A549 (cell line): Measurements from ENCODE around the gene RNF220. TPM values are rescaled to one million over a fixed set of nuclear protein-coding genes. Genes with fewer than 3 reads are reported as not detected.

Experiments
- ATAC-seq, 2 experiments: fragments of 200-7000 bp in 1 of 2; fragments of >200 bp in 1 of 2; cut with Nextera tagmentation in 1 of 2; cut with Tn5 transposase in 1 of 2; 3 replicates each; pipeline versions ENCODE4 v1.8.0 to v1.9.1; 2018 to 2020; ENCODE audit warnings: mild to moderate bottlenecking in 1 of 2, moderate library complexity in 1 of 2
- CTCF ChIA-PET: fragments of 300-600 bp; sonication (Branson Sonifier 250); formaldehyde crosslinking; extraction: SDS; loops from one replicate; lab custom pipeline; 2021; ENCODE audit warnings: antibody characterized with exemption, inconsistent platforms; lab: Yijun Ruan, JAX
- POLR2A ChIA-PET: fragments of 350-600 bp; formaldehyde crosslinking; extraction: SDS; loops from one replicate; lab custom pipeline; 2021; ENCODE audit warnings: antibody characterized with exemption, inconsistent platforms; lab: Yijun Ruan, JAX
- DNase-seq, 2 experiments: peaks; one replicate each; pipeline versions ENCODE4 v3.0.0 to v3.0.0-alpha.2; 2011 to 2016; ENCODE audit warnings: low read depth in 1 of 2, low spot score in 1 of 2
- FAIRE-seq: peaks from 2 replicates; lab custom pipeline; 2011; peaks lifted over from hg19 to GRCh38; lab: Jason Lieb, UNC
- H3K27ac ChIP-seq, 2 experiments: fragments of >200 bp; sonication (Bioruptor Twin); formaldehyde crosslinking; 3 replicates each; pipeline ENCODE4 v1.5.1; 2016 to 2017
- H3K4me1 ChIP-seq: fragments of >200 bp; sonication (Bioruptor Twin); formaldehyde crosslinking; 3 replicates; pipeline ENCODE4 v1.6.1; 2016
- H3K4me2 ChIP-seq: fragments of >200 bp; sonication (Bioruptor Twin); formaldehyde crosslinking; 3 replicates; pipeline ENCODE4 v1.6.1; 2016
- H3K4me3 ChIP-seq: fragments of >200 bp; sonication (Bioruptor Twin); formaldehyde crosslinking; 3 replicates; pipeline ENCODE4 v1.5.1; 2016
- H3K9me3 ChIP-seq: fragments of >200 bp; sonication (Bioruptor Twin); formaldehyde crosslinking; 3 replicates; pipeline ENCODE4 v1.6.1; 2016
- CBX2 ChIP-seq: fragments of 200-600 bp; sonication (generic); IDR thresholded peaks from 2 replicates; pipeline ENCODE4 v1.6.1; 2016; ENCODE audit warnings: low read depth, mild to moderate bottlenecking, borderline replicate concordance
- CHD2 ChIP-seq: fragments of 150-350 bp; IDR thresholded peaks from 2 replicates; pipeline ENCODE4 v1.6.1; 2014; ENCODE audit warnings: low read length; ENCODE audit not compliant: partially characterized antibody
- CHD4 ChIP-seq: fragments of 200-600 bp; sonication (generic); IDR thresholded peaks from 2 replicates; pipeline ENCODE4 v1.6.1; 2016; ENCODE audit warnings: antibody characterized with exemption, mild to moderate bottlenecking, borderline replicate concordance
- EHF ChIP-seq: fragments of 250-450 bp; sonication (Bioruptor Pico); IDR thresholded peaks from 2 replicates; pipeline ENCODE4 v1.5.0; 2020; ENCODE audit warnings: mild to moderate bottlenecking
- FOSL2 ChIP-seq, 2 experiments: fragments of 450-650 bp in 1 of 2; fragments of >200 bp in 1 of 2; sonication (Bioruptor Twin) in 1 of 2; formaldehyde crosslinking; IDR thresholded peaks; 2 replicates each; pipeline versions ENCODE4 v1.5.0 to v1.6.1; 2016 to 2020; ENCODE audit warnings: mild to moderate bottlenecking in 1 of 2, moderate library complexity in 1 of 2
- FOXS1 ChIP-seq: fragments of 250-450 bp; sonication (Bioruptor Pico); IDR thresholded peaks from 2 replicates; pipeline ENCODE4 v1.5.0; 2020; ENCODE audit warnings: mild to moderate bottlenecking, moderate library complexity
- HOXB5 ChIP-seq: fragments of 250-450 bp; sonication (Bioruptor Pico); IDR thresholded peaks from 2 replicates; pipeline ENCODE4 v1.5.0; 2020; ENCODE audit warnings: mild to moderate bottlenecking, moderate library complexity
- MAFK ChIP-seq: fragments of 450-650 bp; IDR thresholded peaks from 2 replicates; pipeline ENCODE4 v1.6.1; 2014; ENCODE audit not compliant: partially characterized antibody
- NFE2L2 ChIP-seq: fragments of 150-350 bp; conservative IDR thresholded peaks from 2 replicates; pipeline ENCODE4 v1.6.1; 2014; ENCODE audit warnings: low read length
- NPAS2 ChIP-seq: fragments of 250-450 bp; sonication (Bioruptor Pico); IDR thresholded peaks from 2 replicates; pipeline ENCODE4 v1.8.0; 2022; ENCODE audit warnings: mild to moderate bottlenecking, moderate library complexity, borderline replicate concordance
- RNF2 ChIP-seq: fragments of 200-600 bp; sonication (generic); IDR thresholded peaks from 2 replicates; pipeline ENCODE4 v1.6.1; 2016; ENCODE audit warnings: low read depth, mild to moderate bottlenecking, antibody characterized with exemption, moderate library complexity, borderline replicate concordance
- SMC3 ChIP-seq: fragments of >200 bp; sonication (Bioruptor Twin); formaldehyde crosslinking; IDR thresholded peaks from 3 replicates; pipeline ENCODE4 v1.6.1; 2018; ENCODE audit warnings: inconsistent platforms
- SREBF2 ChIP-seq: fragments of 450-650 bp; IDR thresholded peaks from 2 replicates; pipeline ENCODE4 v1.6.1; 2014; ENCODE audit warnings: mild to moderate bottlenecking, moderate library complexity
- ZNF302 ChIP-seq: fragments of 250-450 bp; sonication (Bioruptor Pico); IDR thresholded peaks from 2 replicates; pipeline ENCODE4 v1.9.0; 2021; ENCODE audit warnings: inconsistent platforms, mild to moderate bottlenecking, moderate library complexity
- WGBS: methylation state at CpG from one replicate; pipeline ENCODE4 v1.1.6; 2017; ENCODE audit errors: missing lambda C conversion rate; 5-methylcytosine and 5-hydroxymethylcytosine counted together
- polyA plus RNA-seq, 4 experiments: library from polyadenylated mRNA; depleted of rRNA in 3 of 4; stranded (reverse); fragments of >200 nt; fragmentation: RNase III in 1 of 4; extraction: RNeasy Plus Mini Kit Qiagen cat#74134 plus additional on column Dnase treatment in 1 of 4; gene quantifications; 2 replicates in 3 of 4; 3 replicates in 1 of 4; pipeline ENCODE4 v1.2.3, GENCODE V29; 2011 to 2017
- TF ChIP-seq, protein P1 (sequence below): fragments of 200-600 bp; sonication (generic); IDR thresholded peaks from 2 replicates; pipeline ENCODE4 v1.6.1; 2016; ENCODE audit warnings: antibody characterized with exemption, mild to moderate bottlenecking, moderate library complexity
- TF ChIP-seq, protein P2 (sequence below): fragments of 250-450 bp; sonication (Bioruptor Pico); IDR thresholded peaks from 2 replicates; pipeline ENCODE4 v1.5.0; 2020; ENCODE audit warnings: low read depth, mild to moderate bottlenecking, moderate library complexity

Gene RNF220
- polyA plus RNA-seq, 2 of the 4 experiments (the other 2 are of a cell fraction): 53.4 to 54.5 TPM

DNA sequence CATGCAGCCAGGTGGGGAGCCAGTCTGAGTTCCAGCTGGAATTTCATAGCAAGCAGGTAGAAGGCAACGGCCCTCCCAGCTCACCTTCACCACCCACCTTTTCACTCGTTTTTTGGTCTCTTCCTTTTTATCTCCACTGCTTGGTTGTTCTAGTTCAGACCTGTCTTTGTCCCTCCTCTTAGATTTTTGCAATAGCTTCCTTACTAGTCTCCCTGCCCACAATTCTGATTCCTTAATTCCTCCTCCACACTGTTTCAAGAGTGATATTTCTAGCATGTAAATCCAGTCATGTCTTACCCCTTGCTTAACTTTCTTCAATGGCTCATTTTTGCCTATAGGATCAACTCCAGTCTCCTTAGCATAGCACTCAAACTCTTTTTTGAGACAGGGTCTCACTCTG is 149.7 kb downstream of the RNF220 start:
- FAIRE-seq: no peak
- peaks cover 28% of the 10 kb centered on the region for H3K4me1 ChIP-seq
- 38% methylated on average over 2 of the region's 2 CpGs for WGBS
- ATAC-seq: no peak
- CTCF ChIA-PET: interaction anchor here (1.0 to 1.9 kb wide), 4 partner anchors 14 to 98 kb away, joined by 3 to 10 read pairs (median 5); no protein-coding TSS in a partner anchor
- TF ChIP-seq CBX2 (no peak), SMC3 (no peak), FOXS1 (no peak), CHD2 (no peak), NPAS2 (CRISPR knock-in tag) (no peak), ZNF302 (no peak), EHF (CRISPR knock-in tag) (no peak), SREBF2 (no peak), RNF2 (no peak), HOXB5 (CRISPR knock-in tag) (no peak)
- TF ChIP-seq, protein P1, sequence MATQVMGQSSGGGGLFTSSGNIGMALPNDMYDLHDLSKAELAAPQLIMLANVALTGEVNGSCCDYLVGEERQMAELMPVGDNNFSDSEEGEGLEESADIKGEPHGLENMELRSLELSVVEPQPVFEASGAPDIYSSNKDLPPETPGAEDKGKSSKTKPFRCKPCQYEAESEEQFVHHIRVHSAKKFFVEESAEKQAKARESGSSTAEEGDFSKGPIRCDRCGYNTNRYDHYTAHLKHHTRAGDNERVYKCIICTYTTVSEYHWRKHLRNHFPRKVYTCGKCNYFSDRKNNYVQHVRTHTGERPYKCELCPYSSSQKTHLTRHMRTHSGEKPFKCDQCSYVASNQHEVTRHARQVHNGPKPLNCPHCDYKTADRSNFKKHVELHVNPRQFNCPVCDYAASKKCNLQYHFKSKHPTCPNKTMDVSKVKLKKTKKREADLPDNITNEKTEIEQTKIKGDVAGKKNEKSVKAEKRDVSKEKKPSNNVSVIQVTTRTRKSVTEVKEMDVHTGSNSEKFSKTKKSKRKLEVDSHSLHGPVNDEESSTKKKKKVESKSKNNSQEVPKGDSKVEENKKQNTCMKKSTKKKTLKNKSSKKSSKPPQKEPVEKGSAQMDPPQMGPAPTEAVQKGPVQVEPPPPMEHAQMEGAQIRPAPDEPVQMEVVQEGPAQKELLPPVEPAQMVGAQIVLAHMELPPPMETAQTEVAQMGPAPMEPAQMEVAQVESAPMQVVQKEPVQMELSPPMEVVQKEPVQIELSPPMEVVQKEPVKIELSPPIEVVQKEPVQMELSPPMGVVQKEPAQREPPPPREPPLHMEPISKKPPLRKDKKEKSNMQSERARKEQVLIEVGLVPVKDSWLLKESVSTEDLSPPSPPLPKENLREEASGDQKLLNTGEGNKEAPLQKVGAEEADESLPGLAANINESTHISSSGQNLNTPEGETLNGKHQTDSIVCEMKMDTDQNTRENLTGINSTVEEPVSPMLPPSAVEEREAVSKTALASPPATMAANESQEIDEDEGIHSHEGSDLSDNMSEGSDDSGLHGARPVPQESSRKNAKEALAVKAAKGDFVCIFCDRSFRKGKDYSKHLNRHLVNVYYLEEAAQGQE: no peak
- TF ChIP-seq, all 56 proteins: peak for 0
- Histone ChIP-seq H3K4me2 (no peak overlapping the region), H3K9me3 (no peaks in the 10 kb centered on the region), H3K4me3 (no peak overlapping the region), H3K27ac (peak overlapping the region in 1 of 2 experiments; percentile 50; a peak in 2 of 6 replicates)
- POLR2A ChIA-PET: no interaction called here
- DNase-seq: no peak

DNA sequence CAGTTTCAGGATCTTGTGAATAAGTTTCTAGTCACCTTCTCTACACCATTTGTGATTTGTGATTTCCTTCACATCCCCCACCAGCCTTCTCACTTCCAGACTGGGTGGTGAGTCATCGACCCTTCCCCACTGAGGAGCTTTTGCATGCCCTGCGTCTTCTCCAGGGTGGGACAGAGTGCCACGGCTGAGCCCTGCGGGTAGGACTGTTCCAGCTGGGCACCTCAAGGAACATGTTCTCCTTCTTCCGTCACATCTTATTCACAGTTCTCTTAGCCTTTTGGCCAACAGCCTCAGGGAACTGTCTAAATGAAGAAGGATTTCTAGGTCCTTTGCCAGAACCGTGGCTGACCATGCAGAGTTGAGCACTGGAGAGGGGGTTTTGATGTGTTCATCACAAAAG is 152.7 kb downstream of the RNF220 start:
- Histone ChIP-seq H3K4me2 (peak overlapping the region; percentile 12; the same call in 2 of the 3 replicates), H3K4me1 (peaks cover 27% of the 10 kb centered on the region), H3K4me3 (no peak overlapping the region), H3K27ac (no peak overlapping the region)
- TF ChIP-seq FOSL2 (IDR thresholded peaks at IDR 0.05) (no peak), FOSL2 (CRISPR knock-in tag; IDR thresholded peaks at IDR 0.05) (peak; percentile 50), CHD4 (no peak)
- TF ChIP-seq, all 56 proteins: peak for 1
- FAIRE-seq: no peak
- H3K9me3 ChIP-seq: no peaks in the 10 kb centered on the region
- POLR2A ChIA-PET: no interaction called here
- no peak for DNase-seq
- CTCF ChIA-PET: no interaction called here
- 47% methylated on average over 6 of the region's 6 CpGs for WGBS
- no peak for ATAC-seq

DNA sequence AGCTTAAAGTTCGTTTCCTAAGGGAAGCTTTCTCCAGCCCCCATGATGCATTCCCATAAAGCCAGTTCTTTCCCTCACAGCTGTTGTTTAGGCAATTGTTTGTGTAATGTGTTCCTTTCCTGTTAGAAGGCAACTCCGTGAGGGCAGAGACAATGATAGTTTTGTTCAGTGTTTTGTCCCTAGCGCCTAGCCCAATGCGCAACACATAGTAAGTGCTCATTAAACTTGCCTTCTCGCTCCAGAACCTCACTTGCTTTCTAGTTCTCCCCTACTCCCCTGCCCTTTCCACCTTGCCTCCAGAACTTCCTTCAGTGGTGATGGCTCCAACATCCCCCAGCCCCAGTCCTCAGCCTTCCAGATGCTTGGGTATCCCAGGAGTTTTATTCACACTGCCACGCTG is 153.8 kb downstream of the RNF220 start:
- Histone ChIP-seq H3K9me3 (no peaks in the 10 kb centered on the region), H3K27ac (no peak overlapping the region), H3K4me3 (no peak overlapping the region), H3K4me1 (peaks cover 16% of the 10 kb centered on the region), H3K4me2 (no peak overlapping the region)
- POLR2A ChIA-PET: no interaction called here
- 81% methylated on average over 6 of the region's 6 CpGs for WGBS
- ATAC-seq (no peak), FAIRE-seq (no peak), DNase-seq (no peak)
- CTCF ChIA-PET: interaction anchor here (1.1 kb wide), 1 partner anchor 36 kb away, joined by 3 read pairs; no protein-coding TSS in a partner anchor
- TF ChIP-seq NFE2L2 (no peak), EHF (CRISPR knock-in tag) (no peak), MAFK (no peak), CHD2 (no peak)
- TF ChIP-seq, protein P2, sequence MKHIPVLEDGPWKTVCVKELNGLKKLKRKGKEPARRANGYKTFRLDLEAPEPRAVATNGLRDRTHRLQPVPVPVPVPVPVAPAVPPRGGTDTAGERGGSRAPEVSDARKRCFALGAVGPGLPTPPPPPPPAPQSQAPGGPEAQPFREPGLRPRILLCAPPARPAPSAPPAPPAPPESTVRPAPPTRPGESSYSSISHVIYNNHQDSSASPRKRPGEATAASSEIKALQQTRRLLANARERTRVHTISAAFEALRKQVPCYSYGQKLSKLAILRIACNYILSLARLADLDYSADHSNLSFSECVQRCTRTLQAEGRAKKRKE: no peak
